NCI-H187 (cell line): ENCODE measurements around the gene ADAM19.

Experiments
- DNase-seq, 2 experiments: peaks; one replicate each; lab custom pipeline; 2025; lab: John Stamatoyannopoulos, UW

The ADAM19 gene

DNA sequence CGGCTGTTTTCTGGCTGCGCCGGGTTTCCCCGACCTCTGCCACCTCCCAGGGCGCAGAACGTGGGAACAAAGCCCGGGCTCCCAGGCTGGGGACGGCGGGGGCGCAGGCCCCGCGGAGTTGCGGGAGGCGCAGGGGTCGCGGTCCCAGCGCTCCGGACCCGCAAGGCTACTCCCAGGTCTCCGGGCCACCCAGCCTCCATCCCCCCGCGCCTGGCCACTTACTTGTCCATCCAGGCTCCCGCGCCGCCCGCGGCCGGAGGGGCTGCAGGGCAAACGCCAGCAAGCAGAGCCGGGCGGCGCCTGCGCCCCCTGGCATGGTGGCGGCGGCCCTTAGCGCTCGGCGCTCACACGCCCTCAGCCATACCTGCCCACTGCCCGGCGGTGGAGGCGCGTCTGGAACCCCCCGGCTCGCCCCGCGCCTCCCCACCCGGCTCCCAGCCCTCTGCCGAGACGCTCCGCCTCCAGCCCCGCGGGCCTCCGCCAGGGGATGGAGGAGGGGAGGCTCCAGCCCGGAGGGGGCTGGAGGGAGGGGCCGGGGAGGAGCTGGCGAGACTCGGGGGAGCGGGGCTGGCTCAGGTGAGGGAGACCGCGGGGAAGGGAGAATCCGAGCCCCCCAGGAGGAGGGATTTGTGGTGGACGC, at the start of gene ADAM19:
Gene ADAM19, minus strand, starts transcription at position 395 of the 640 bp plus-strand sequence. Its CDS starts 79 bp downstream, at position 316.
- DNase-seq = peak in 1 of 2 experiments; percentile 19

DNA sequence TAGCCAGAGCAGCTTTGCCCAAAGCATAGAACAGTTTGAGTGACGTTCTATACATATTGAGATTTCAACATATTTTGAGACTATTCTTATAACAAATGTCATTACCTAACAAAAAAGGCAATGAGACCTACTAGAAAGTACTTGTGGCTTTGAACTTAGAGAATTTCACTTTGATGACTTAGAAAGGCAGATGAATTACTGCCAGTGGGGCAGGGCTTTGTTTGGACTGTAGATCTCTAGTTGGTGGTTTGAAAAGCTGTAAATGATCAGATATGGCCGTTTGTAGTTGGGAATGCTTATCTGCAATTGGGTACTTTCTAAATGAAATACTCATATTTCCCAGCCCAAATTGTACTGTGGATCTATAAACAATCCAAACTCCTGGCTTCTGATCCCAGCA, 48.6 kb upstream of the ADAM19 start:
- DNase-seq = no peak

- no peak for DNase-seq
Measured at GRCh38 chr5:157620776-157621175, 45.2 kb upstream of the ADAM19 start.

GRCh38 chr5:157618191-157618765, 42.7 kb upstream of the ADAM19 start:
- DNase-seq = no peak

GRCh38 chr5:157616785-157617184, 41.2 kb upstream of the ADAM19 start:
- no peak for DNase-seq

DNA sequence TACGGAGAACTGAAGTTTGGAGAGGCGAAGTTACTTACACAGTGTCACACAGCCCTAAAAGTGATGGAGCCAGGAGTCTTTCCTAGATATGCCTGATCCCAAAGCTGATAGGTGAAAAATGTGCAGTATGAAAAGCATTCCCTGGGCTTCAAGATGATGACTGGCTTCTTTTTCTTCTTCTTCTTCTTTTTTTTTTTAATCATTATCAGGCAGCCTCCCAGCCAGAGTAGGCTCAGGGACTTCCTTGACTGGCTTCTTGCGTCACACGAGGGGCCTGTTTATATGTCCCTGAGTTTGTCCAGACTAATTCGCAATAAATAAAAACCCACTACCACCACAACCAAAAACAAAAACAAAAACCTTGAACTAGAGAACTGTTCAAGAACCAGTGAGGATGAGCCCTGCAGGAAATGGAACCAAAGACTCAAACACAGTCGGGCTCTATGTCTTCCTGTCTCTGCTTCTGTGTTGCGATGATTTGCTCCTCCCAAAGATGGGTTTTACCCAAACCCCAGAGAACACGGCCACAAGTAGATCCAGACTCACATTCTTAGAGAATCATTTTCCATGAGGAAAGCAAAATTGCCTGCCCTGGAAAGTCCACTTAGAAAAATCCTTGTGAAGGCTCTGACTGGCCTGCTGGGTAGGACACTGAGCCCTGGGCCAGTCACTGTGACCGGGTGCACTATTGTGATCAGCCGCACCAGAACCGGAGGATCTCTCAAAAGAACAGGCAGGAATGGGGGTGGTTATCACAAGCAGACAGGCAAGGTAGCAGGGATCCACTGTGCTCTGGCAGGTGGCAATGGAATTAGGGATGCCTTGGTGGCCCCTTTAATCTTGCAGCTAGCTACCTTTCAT, 38.0 kb upstream of the ADAM19 start:
- no peak for DNase-seq

GRCh38 chr5:157612581-157612980, 37.0 kb upstream of the ADAM19 start:
- peak in 1 of 2 experiments; percentile 70 for DNase-seq

- DNase-seq = peak; percentile 55 to 70
Measured at GRCh38 chr5:157611571-157612476, 36.2 kb upstream of the ADAM19 start.

GRCh38 chr5:157610990-157611389, 35.4 kb upstream of the ADAM19 start:
- no peak for DNase-seq

DNA sequence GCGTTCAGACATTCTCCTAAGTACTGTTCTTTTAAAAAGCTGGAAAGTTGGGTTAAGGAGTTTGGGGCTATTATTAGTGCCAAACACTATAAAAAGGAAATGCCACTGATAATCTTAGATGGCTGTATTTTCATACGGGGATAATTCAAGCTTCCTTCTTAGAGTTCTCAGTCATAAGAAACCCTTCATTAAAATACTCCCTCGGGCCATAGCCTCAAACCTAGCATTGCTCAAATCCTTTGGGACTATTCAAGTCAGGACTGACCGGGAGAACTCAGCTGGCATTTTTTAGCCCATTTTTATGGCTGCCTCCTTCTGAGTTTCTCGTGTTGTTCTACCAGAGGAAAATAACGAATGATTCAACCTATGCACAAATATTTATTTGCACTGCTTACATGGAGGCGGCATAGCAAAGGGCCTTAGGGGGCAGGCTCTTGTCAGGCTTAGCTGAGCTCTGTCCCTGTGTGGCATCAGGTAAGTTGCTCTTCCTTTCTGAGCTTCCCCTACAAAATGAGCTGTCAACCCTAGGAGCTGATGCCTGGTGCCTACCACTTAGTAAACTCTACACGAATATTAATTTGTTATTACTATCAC, 33.5 kb upstream of the ADAM19 start:
- no peak for DNase-seq

DNA sequence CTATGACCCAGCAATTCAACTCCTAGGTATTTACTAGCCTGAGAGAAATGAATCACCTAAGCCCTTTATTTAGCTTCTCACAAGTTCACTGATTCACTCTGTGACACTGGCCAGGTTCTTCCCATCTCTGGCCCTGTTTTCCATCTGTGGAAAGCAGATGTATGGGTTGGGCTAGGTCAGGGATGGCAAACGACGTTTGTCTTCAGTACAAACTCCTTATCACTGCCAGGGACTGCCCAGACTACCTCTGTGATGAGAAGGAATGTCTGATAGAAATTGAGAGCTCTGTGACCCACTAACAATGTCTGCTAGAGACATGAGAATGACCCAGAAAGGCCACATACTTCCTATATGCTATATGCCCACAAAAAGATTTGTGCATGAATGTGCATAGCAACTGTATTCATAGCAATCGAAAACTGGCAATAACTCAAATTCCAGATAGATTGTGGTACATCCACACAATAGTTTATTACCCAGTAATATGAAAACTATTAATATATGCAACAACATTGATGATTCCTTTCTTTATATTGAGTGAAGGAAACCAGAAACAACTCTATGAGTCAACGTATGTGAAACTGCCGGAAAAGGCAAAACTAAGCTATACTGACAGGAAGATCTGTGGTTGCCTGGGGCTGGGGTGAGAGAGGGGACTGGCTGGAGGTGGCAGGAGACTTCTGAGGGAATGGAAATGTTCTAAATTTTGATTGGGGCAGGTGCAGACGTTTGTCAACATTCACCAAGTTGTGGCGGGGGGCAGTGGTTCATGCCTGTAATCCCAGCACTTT, 32.0 kb upstream of the ADAM19 start:
- DNase-seq = no peak

- DNase-seq = no peak
Measured at GRCh38 chr5:157606046-157606445, 30.5 kb upstream of the ADAM19 start.

- no peak for DNase-seq
Measured at GRCh38 chr5:157603333-157604190, 28.0 kb upstream of the ADAM19 start.

DNA sequence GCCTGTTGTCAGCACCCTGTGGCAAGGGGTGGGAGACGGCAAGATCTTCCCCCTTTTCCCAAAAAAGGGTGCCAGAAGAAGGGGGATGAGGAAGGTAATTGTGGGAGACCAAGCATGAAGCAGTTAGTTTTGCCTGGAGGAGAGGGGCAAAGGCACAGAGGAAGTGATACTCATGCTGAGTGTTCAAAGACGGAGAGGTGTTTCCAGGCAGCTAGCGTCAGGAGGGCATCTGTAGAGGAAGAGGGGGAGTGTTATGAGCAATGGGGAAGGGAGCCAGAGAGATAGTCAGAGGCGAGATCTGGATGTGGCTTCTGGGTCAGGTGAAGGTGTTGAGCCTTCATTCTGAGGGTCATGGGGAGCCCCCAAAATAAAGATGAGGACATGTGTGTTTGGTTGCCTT, 26.9 kb upstream of the ADAM19 start:
- DNase-seq = no peak

DNA sequence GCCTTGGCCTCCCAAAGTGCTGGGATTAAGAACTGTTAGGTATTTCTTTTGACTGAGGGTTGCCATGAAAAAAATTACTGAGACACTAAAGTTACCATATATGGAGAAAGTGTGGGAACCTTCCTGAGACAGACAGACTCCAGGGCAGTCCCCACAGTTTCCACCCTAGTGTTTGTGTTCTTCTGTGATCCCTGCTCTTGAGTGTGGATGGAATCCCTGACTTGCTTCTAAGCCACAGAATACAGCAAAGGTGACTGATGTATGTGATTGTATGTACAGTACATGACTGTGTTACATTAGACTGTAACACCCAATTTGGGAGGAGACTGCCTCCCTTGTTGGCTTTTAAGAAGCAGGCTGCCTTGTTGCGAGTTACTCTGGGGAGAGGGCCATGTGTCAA, 24.7 kb upstream of the ADAM19 start:
- no peak for DNase-seq

- DNase-seq = no peak
Measured at GRCh38 chr5:157599565-157599964, 24.0 kb upstream of the ADAM19 start.

- DNase-seq = no peak
Measured at GRCh38 chr5:157598350-157598936, 22.9 kb upstream of the ADAM19 start.

DNA sequence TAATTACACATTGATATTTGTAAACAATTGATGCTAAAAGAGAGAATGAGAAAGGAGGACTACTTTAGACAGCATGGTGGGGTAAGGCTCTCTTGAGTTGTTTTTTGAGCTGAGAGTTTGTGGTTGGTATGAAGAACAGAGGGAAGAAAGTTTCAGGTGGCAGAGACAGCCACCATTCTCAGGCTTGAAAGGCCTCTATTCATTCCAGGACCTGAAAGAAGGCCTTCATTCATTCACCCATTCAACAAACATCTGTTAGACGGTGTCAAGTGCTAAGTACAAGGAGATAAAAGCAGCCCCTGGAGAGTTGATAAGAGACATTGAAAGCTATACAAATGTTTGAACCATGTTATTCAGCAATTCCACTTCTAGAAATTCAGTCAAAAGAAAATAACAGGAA, 21.7 kb upstream of the ADAM19 start:
- DNase-seq = no peak

- no peak for DNase-seq
Measured at GRCh38 chr5:157596487-157596886, 20.9 kb upstream of the ADAM19 start.
